Omental fat pad (tissue), 4 donors: ENCODE results near the gene ERC2. TPM values are rescaled to one million over a fixed set of nuclear protein-coding genes. Genes with fewer than 3 reads are reported as not detected.

Source experiments
- ATAC-seq: fragments of 150-250 bp; one replicate; pipeline ENCODE4 v1.9.1; 2016; ENCODE audit warnings: mild to moderate bottlenecking, moderate library complexity; ENCODE audit not compliant: low FRiP score
- DNase-seq: peaks from one replicate; pipeline ENCODE4 v3.0.0-alpha.2; 2019; ENCODE audit warnings: low spot score
- total RNA-seq, 4 donors: library from RNA; depleted of rRNA; stranded (reverse); fragments of >200 nt; gene quantifications; one replicate each; pipeline ENCODE4 v1.1.0, GENCODE V29; 2016
- TF ChIP-seq, protein P1 (sequence below), 3 donors: fragments of 450-650 bp; IDR thresholded peaks; one replicate each; pipeline ENCODE4 v1.5.1; 2016 to 2017; ENCODE audit warnings: antibody characterized with exemption in 3 of 3, mild to moderate bottlenecking in 3 of 3, moderate library complexity in 2 of 3

The ERC2 gene
- total RNA-seq, 4 donors from 2014 or later, result 0.75 to 4.2 (median 2.3) TPM; not detected in 1

DNA sequence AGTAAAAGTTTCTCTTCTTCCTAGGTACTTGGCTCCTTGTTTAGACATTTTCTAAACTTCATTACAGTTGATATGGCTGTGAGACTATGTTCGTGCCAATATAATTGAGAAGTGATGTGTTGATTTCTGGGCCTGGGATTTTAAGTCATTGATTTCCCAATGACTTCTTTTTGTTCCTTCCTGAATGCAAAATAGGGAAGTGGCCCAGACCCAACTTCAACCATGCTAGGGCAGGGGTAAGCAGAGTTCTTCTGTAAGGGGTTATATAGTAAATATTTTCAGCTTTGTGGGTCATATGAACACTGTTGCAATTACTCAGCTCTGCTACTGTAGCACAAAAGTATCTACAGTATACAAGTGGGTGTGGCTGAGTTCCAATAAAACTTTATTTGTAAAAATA is 661.1 kb downstream of the ERC2 start:
- TF ChIP-seq, protein P1, sequence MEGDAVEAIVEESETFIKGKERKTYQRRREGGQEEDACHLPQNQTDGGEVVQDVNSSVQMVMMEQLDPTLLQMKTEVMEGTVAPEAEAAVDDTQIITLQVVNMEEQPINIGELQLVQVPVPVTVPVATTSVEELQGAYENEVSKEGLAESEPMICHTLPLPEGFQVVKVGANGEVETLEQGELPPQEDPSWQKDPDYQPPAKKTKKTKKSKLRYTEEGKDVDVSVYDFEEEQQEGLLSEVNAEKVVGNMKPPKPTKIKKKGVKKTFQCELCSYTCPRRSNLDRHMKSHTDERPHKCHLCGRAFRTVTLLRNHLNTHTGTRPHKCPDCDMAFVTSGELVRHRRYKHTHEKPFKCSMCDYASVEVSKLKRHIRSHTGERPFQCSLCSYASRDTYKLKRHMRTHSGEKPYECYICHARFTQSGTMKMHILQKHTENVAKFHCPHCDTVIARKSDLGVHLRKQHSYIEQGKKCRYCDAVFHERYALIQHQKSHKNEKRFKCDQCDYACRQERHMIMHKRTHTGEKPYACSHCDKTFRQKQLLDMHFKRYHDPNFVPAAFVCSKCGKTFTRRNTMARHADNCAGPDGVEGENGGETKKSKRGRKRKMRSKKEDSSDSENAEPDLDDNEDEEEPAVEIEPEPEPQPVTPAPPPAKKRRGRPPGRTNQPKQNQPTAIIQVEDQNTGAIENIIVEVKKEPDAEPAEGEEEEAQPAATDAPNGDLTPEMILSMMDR (IDR thresholded peaks at IDR 0.05), result no peak
- ATAC-seq, result no peak
- no peak for DNase-seq

DNA sequence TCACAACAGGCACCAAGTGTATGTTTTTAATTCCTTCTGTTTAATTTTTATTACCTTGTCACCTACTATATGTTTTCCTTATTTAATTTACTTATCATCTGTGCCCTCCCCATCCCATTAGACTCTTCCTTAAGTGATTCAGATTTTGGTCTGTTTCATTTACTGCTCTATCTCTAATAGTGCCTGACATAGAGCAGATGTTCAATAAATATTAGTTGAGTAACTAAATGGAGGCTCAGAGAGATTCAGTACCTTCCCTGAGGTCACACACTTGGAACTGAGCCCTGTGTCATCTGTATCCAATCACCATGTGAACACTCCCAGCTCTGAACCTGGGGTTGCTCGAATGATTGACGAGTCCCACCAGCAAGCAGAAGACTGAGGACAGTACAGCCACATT is 663.1 kb downstream of the ERC2 start:
- no peak for DNase-seq
- TF ChIP-seq, protein P1 (IDR thresholded peaks at IDR 0.05), result no peak
- ATAC-seq, result no peak

DNA sequence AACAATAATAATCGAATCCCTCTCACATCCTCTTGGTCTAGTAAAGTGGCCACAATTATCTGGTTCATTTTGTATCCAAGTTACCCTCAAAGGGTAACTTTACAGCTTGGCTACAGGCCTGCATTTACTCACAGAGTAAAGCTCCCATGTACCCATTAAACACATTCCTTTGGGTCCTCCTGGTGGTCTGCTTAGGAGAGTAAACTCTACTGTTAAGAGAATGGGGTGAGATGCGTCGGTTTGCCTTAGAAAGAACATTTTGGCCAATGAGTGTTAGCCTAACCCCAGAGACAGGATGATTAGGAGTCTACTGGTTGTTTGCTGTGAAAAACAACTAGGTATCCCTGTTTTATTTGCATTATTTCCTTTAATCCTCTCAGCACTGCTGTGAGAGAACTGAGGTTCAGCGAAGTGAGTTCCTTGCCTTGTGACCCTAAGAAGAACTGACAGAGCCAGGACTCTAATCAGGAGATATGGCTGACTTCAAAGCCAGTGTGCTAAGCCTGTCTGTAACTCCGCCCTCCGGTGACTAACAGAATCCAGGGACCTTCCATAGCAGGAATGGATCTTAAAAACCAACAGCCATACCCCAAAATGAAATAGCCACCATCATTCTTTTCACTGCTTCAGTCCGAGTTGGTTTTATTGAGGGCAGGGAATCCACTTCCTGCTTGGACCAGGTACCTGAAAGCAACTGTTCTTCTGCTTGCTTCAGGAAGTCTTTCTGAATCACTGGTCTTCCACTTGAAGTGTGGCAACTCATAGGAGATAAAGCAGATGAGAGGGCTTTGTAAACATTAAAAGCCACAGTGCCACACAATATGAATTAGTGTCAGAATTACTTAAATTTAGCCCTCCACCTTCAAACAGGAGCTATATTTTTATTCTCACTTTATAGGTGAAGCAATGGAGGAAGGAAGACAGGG is 663.8 kb downstream of the ERC2 start:
- TF ChIP-seq, protein P1 (IDR thresholded peaks at IDR 0.05), result no peak
- no peak for DNase-seq
- ATAC-seq, result no peak

DNA sequence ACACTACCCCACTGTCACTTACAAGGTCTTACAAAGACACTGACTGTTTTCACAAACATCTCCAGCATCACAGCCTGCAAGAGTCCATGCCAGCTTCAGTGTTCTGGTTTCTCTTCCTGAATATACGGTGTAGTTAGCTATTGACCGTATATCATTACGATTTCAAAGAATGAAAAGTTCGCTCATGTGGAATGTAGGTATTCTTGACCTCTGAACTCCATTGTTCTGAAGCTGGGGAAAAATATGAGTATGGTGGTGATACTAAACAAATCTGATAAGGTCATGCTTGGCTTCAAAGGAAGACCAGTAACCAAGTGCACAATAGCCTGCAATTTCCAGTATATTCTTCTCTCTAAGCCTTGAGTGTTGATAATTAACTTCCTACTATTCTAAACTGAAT is 665.5 kb downstream of the ERC2 start:
- TF ChIP-seq, protein P1 (IDR thresholded peaks at IDR 0.05), result no peak
- ATAC-seq (no peak), DNase-seq (no peak)

DNA sequence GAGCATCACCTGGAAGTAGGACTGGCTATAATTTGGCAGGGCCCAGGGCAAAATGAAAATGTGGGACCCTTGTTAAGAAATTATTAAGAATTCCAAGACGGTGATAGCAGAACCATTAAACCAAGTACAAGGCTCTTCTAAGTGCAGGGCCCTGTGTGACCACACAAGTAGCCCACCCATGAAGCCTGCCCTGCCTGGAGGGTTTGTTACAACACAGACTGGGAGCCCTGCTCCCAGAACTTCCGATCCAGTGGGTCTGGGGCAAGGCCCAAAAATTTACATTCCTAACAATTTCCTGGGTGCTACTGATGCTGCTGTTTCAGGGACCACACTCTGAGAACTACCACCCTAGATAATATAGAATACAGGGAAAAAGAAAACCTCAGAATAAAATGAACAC is 666.6 kb downstream of the ERC2 start:
- no peak for ATAC-seq
- TF ChIP-seq, protein P1 (IDR thresholded peaks at IDR 0.05), result no peak
- DNase-seq, result no peak

DNA sequence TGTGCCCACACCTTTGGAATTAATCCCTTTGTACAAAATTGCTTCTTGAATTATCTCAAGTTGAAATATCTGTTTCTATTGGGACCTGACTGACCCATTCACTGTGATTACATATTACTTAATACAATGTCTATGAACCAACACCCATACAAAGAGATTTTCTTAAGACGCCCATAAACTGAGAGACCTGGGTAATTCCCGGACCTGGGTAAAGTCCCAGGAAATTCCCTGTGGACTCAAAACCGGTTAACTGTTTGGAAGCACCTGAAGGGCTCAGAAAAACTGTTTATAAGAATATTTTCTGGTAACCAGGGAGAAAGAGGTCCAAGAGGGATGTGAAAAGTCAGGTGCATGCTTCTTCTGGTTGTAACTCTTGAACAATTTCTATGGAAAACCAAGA is 667.2 kb downstream of the ERC2 start:
- TF ChIP-seq, protein P1 (IDR thresholded peaks at IDR 0.05), result no peak
- DNase-seq, result no peak
- ATAC-seq, result no peak

DNA sequence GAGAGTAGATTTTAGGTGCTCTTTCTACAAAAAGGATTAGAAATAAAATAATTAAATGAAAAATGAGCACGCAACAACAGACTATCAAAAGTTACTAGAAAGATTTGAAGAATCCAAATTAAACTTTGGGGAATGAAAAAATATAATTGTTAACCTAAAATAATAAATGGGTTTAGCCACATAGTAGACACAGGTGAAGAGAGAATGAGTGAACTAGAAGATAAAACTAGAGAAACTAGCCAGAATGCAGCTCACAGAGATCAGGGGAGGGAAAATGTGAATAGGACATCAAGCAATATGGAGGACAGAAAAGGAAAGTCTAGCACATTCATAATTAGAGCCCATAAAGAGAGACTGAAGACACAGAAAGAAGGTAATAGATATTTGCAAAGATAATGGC is 670.5 kb downstream of the ERC2 start:
- ATAC-seq, result no peak
- TF ChIP-seq, protein P1 (IDR thresholded peaks at IDR 0.05), result no peak
- no peak for DNase-seq
